HEK293 (cell line): ENCODE data around the gene SETDB2.
A peak's percentile ranks its signal among the peaks of the same experiment; 100 is the strongest.

Experiments
- EGR2 ChIP-seq: fragments of 450-650 bp; formaldehyde crosslinking; IDR thresholded peaks from 2 replicates; pipeline ENCODE4 v1.5.1; 2016; ENCODE audit warnings: low read depth, missing biosample characterization, missing genetic modification characterization
- HOXC10 ChIP-seq: sonication (generic); formaldehyde crosslinking; IDR thresholded peaks from 2 replicates; pipeline ENCODE4 v1.8.1; 2023; ENCODE audit warnings: mild to moderate bottlenecking, missing genetic modification reagents
- KLF16 ChIP-seq: fragments of 450-650 bp; formaldehyde crosslinking; IDR thresholded peaks from 2 replicates; pipeline ENCODE4 v1.5.1; 2017; ENCODE audit warnings: missing biosample characterization, missing genetic modification characterization
- KLF8 ChIP-seq: fragments of 450-650 bp; formaldehyde crosslinking; IDR thresholded peaks from 2 replicates; pipeline ENCODE4 v1.5.1; 2016; ENCODE audit warnings: missing biosample characterization, missing genetic modification characterization
- MYNN ChIP-seq: fragments of 450-650 bp; formaldehyde crosslinking; IDR thresholded peaks from 2 replicates; pipeline ENCODE4 v1.5.1; 2016; ENCODE audit warnings: missing biosample characterization, missing genetic modification characterization, borderline replicate concordance
- WT1 ChIP-seq: fragments of 450-650 bp; formaldehyde crosslinking; IDR thresholded peaks from 2 replicates; pipeline ENCODE4 v1.5.1; 2016; ENCODE audit warnings: missing biosample characterization, missing genetic modification characterization
- ZFP69B ChIP-seq: fragments of 450-650 bp; formaldehyde crosslinking; IDR thresholded peaks from 2 replicates; pipeline ENCODE4 v1.5.1; 2016; ENCODE audit warnings: missing biosample characterization, missing genetic modification characterization
- ZIC2 ChIP-seq: fragments of 450-650 bp; formaldehyde crosslinking; IDR thresholded peaks from 2 replicates; pipeline ENCODE4 v1.5.1; 2016; ENCODE audit warnings: missing biosample characterization, missing genetic modification characterization
- ZNF121 ChIP-seq: fragments of 450-650 bp; formaldehyde crosslinking; IDR thresholded peaks from 2 replicates; pipeline ENCODE4 v1.5.1; 2016; ENCODE audit warnings: missing biosample characterization, missing genetic modification characterization
- ZNF24 ChIP-seq: fragments of 450-650 bp; formaldehyde crosslinking; IDR thresholded peaks from 2 replicates; pipeline ENCODE4 v1.5.1; 2016; ENCODE audit warnings: missing biosample characterization, missing genetic modification characterization
- ZNF416 ChIP-seq: fragments of 450-650 bp; formaldehyde crosslinking; IDR thresholded peaks from 2 replicates; pipeline ENCODE4 v1.5.1; 2016; ENCODE audit warnings: missing biosample characterization, missing genetic modification characterization
- ZNF488 ChIP-seq: fragments of 450-650 bp; formaldehyde crosslinking; IDR thresholded peaks from 2 replicates; pipeline ENCODE4 v1.5.1; 2016; ENCODE audit warnings: missing biosample characterization, missing genetic modification characterization
- ZNF510 ChIP-seq: fragments of 450-650 bp; formaldehyde crosslinking; IDR thresholded peaks from 2 replicates; pipeline ENCODE4 v1.5.1; 2018; ENCODE audit warnings: mild to moderate bottlenecking, missing genetic modification characterization, missing biosample characterization; ENCODE audit not compliant: insufficient replicate concordance
- ZNF600 ChIP-seq: fragments of 450-650 bp; formaldehyde crosslinking; IDR thresholded peaks from 2 replicates; pipeline ENCODE4 v1.5.1; 2016; ENCODE audit warnings: missing biosample characterization, missing genetic modification characterization
- ZNF624 ChIP-seq: fragments of 450-650 bp; formaldehyde crosslinking; IDR thresholded peaks from 2 replicates; pipeline ENCODE4 v1.5.1; 2017; ENCODE audit warnings: missing biosample characterization, missing genetic modification characterization
- ZNF629 ChIP-seq: fragments of 450-650 bp; formaldehyde crosslinking; IDR thresholded peaks from 2 replicates; pipeline ENCODE4 v1.5.1; 2017; ENCODE audit warnings: missing biosample characterization, missing genetic modification characterization
- ZNF639 ChIP-seq: fragments of 450-650 bp; formaldehyde crosslinking; IDR thresholded peaks from 2 replicates; pipeline ENCODE4 v1.5.1; 2016; ENCODE audit warnings: missing biosample characterization, missing genetic modification characterization
- ZNF660 ChIP-seq: fragments of 450-650 bp; IDR thresholded peaks from 2 replicates; pipeline ENCODE4 v1.5.1; 2018; ENCODE audit warnings: missing biosample characterization, mild to moderate bottlenecking, missing genetic modification characterization
- TF ChIP-seq, protein P1 (sequence below): fragments of 450-650 bp; formaldehyde crosslinking; IDR thresholded peaks from 2 replicates; pipeline ENCODE4 v1.5.1; 2016; ENCODE audit warnings: missing biosample characterization, missing genetic modification characterization
- TF ChIP-seq, protein P2 (sequence below): fragments of 450-650 bp; formaldehyde crosslinking; optimal IDR thresholded peaks from 2 replicates; pipeline ENCODE3; 2016; ENCODE audit warnings: missing biosample characterization, mild to moderate bottlenecking, missing genetic modification characterization
- TF ChIP-seq, protein P3 (sequence below): fragments of 450-650 bp; formaldehyde crosslinking; IDR thresholded peaks from 2 replicates; pipeline ENCODE4 v1.5.1; 2016; ENCODE audit warnings: missing biosample characterization, missing genetic modification characterization
- TF ChIP-seq, protein P4 (sequence below): fragments of 450-650 bp; formaldehyde crosslinking; IDR thresholded peaks from 2 replicates; pipeline ENCODE4 v1.5.1; 2016; ENCODE audit warnings: missing biosample characterization, missing genetic modification characterization
- TF ChIP-seq, protein P5 (sequence below): fragments of 450-650 bp; formaldehyde crosslinking; IDR thresholded peaks from 2 replicates; pipeline ENCODE4 v1.5.1; 2016; ENCODE audit warnings: missing biosample characterization, missing genetic modification characterization

SETDB2 gene

DNA sequence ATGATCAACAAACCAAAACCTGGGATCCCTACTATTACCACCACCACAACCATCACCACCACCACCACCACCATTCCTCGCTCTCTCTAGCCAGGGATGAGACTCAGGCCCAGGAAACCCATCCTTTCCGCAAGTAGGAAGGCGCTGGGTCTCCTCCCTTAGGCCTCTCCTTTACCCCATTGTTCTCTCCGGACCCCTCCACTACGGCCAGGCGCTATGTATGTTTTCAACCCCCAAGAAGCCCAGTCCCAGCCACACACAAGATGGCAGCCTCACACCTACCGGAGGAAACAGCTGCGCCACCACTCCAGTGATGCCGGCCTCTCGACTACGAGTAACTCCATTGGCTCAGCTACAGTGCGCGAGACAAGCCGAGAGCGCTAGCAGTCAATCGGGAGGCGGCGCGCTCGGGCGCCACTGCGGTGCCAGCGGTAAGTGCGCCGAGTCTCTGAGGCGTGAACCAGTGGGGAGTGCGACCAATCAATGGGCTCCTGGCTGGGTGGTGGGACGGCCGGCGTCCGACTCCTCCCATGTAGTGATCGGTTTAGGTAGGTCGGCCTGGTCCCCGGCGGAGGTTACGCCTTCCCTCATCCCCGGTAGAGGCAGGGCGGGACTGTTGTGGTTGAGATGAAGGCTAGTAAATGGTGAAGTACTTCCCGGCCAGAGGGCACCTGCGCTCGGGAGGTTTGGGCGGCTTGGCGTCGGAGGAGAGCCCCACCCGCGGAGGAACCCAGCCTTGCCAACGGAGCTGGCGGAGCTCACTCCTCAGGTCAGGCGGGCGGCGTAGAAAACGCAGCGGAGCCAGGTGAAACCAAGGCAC, at the start of gene SETDB2, which contains the start of gene CAB39L (continued):
- TF ChIP-seq ZNF488 (tag by site-specific recombination) (no peak), ZNF510 (tag by site-specific recombination) (no peak), ZNF660 (tag by site-specific recombination) (peak; percentile 31; the same call in 1 of the 2 replicates), ZNF121 (tag by site-specific recombination) (peak; percentile 9; the same call in 1 of the 2 replicates), ZNF24 (tag by site-specific recombination) (peak; percentile 80; the same call in 1 of the 2 replicates), WT1 (tag by site-specific recombination) (peak; percentile 53), ZNF600 (peak; percentile 17; the same call in 1 of the 2 replicates), KLF8 (0 out of 2 replicates have a peak, but pooled peaks have one; percentile 38), ZNF639 (tag by site-specific recombination) (peak; percentile 82), ZIC2 (peak; percentile 69), EGR2 (no peak), HOXC10 (CRISPR knock-in tag) (0 out of 2 replicates have a peak, but pooled peaks have one; percentile 82), MYNN (tag by site-specific recombination) (no peak), ZNF629 (peak; percentile 30), ZNF624 (tag by site-specific recombination) (no peak), ZNF416 (no peak), KLF16 (peak; percentile 48; the same call in 1 of the 2 replicates), ZFP69B (tag by site-specific recombination) (peak; percentile 65)
- TF ChIP-seq, protein P1, sequence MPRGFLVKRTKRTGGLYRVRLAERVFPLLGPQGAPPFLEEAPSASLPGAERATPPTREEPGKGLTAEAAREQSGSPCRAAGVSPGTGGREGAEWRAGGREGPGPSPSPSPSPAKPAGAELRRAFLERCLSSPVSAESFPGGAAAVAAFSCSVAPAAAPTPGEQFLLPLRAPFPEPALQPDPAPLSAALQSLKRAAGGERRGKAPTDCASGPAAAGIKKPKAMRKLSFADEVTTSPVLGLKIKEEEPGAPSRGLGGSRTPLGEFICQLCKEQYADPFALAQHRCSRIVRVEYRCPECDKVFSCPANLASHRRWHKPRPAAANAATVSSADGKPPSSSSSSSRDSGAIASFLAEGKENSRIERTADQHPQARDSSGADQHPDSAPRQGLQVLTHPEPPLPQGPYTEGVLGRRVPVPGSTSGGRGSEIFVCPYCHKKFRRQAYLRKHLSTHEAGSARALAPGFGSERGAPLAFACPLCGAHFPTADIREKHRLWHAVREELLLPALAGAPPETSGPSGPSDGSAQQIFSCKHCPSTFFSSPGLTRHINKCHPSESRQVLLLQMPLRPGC (tag by site-specific recombination), result 0 out of 2 replicates have a peak, but pooled peaks have one; percentile 29
- TF ChIP-seq, protein P2, sequence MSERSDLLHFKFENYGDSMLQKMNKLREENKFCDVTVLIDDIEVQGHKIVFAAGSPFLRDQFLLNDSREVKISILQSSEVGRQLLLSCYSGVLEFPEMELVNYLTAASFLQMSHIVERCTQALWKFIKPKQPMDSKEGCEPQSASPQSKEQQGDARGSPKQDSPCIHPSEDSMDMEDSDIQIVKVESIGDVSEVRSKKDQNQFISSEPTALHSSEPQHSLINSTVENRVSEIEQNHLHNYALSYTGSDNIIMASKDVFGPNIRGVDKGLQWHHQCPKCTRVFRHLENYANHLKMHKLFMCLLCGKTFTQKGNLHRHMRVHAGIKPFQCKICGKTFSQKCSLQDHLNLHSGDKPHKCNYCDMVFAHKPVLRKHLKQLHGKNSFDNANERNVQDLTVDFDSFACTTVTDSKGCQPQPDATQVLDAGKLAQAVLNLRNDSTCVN (tag by site-specific recombination), result peak; percentile 83
- TF ChIP-seq, protein P3, sequence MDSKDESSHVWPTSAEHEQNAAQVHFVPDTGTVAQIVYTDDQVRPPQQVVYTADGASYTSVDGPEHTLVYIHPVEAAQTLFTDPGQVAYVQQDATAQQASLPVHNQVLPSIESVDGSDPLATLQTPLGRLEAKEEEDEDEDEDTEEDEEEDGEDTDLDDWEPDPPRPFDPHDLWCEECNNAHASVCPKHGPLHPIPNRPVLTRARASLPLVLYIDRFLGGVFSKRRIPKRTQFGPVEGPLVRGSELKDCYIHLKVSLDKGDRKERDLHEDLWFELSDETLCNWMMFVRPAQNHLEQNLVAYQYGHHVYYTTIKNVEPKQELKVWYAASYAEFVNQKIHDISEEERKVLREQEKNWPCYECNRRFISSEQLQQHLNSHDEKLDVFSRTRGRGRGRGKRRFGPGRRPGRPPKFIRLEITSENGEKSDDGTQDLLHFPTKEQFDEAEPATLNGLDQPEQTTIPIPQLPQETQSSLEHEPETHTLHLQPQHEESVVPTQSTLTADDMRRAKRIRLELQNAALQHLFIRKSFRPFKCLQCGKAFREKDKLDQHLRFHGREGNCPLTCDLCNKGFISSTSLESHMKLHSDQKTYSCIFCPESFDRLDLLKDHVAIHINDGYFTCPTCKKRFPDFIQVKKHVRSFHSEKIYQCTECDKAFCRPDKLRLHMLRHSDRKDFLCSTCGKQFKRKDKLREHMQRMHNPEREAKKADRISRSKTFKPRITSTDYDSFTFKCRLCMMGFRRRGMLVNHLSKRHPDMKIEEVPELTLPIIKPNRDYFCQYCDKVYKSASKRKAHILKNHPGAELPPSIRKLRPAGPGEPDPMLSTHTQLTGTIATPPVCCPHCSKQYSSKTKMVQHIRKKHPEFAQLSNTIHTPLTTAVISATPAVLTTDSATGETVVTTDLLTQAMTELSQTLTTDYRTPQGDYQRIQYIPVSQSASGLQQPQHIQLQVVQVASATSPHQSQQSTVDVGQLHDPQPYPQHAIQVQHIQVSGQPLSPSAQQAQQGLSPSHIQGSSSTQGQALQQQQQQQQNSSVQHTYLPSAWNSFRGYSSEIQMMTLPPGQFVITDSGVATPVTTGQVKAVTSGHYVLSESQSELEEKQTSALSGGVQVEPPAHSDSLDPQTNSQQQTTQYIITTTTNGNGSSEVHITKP (tag by site-specific recombination), result peak; percentile 14
- TF ChIP-seq, protein P4, sequence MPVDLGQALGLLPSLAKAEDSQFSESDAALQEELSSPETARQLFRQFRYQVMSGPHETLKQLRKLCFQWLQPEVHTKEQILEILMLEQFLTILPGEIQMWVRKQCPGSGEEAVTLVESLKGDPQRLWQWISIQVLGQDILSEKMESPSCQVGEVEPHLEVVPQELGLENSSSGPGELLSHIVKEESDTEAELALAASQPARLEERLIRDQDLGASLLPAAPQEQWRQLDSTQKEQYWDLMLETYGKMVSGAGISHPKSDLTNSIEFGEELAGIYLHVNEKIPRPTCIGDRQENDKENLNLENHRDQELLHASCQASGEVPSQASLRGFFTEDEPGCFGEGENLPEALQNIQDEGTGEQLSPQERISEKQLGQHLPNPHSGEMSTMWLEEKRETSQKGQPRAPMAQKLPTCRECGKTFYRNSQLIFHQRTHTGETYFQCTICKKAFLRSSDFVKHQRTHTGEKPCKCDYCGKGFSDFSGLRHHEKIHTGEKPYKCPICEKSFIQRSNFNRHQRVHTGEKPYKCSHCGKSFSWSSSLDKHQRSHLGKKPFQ (tag by site-specific recombination), result peak; percentile 36; the same call in 1 of the 2 replicates
- TF ChIP-seq, protein P5, sequence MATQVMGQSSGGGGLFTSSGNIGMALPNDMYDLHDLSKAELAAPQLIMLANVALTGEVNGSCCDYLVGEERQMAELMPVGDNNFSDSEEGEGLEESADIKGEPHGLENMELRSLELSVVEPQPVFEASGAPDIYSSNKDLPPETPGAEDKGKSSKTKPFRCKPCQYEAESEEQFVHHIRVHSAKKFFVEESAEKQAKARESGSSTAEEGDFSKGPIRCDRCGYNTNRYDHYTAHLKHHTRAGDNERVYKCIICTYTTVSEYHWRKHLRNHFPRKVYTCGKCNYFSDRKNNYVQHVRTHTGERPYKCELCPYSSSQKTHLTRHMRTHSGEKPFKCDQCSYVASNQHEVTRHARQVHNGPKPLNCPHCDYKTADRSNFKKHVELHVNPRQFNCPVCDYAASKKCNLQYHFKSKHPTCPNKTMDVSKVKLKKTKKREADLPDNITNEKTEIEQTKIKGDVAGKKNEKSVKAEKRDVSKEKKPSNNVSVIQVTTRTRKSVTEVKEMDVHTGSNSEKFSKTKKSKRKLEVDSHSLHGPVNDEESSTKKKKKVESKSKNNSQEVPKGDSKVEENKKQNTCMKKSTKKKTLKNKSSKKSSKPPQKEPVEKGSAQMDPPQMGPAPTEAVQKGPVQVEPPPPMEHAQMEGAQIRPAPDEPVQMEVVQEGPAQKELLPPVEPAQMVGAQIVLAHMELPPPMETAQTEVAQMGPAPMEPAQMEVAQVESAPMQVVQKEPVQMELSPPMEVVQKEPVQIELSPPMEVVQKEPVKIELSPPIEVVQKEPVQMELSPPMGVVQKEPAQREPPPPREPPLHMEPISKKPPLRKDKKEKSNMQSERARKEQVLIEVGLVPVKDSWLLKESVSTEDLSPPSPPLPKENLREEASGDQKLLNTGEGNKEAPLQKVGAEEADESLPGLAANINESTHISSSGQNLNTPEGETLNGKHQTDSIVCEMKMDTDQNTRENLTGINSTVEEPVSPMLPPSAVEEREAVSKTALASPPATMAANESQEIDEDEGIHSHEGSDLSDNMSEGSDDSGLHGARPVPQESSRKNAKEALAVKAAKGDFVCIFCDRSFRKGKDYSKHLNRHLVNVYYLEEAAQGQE, result 0 out of 2 replicates have a peak, but pooled peaks have one; percentile 18
